ENCODE results near the gene MYO10.

DNA sequence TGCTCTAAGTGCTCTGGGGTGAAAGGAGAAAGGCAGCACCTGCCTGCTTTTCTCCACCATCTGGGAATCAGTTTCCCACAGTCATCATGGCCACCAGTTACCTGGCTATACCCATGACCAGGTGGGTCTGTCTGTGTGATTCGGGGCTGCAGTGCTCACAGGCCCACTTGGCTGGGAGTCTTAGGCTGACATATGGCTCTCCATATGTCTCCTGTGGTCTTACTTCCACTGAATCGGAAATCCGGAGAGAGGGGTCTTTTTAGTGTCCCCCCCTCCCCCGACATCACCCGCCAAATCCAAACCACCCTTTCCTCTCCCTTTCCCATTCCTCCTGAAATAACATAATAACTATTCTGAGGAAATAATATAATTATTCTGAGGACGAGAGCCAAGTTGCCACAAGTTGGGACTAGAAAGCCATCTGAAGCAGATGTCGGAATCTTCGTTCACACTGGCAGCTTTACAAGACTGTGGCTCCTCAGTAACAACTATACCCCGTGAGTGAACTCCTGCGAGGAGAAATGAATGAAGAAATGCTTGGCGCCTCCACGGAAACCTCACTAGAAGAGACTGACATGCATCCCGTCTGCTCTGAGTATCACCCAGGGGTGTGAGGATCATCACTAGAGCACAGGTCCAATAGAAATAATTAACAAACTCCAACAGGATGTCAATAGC, 143.4 kb downstream of the MYO10 start:
- no peak for TF ChIP-seq CTCF (IDR thresholded peaks at IDR 0.05; ENCODE audit: borderline replicate concordance, extremely low read depth, low read length, poor library complexity, severe bottlenecking)
- no peak for TF ChIP-seq EZH2 (IDR thresholded peaks at IDR 0.05; ENCODE audit: borderline replicate concordance, low read depth, low read length, severe bottlenecking)
